Stimulated activated CD4-positive, alpha-beta T cell treated with anti-CD3 and anti-CD28 coated beads, Interleukin-12 subunit alpha, Interleukin-12 subunit beta, amount 100 ng/mL, for 48 hours (primary cell): Measurements from ENCODE around the gene ADAMTSL4.
A peak's percentile ranks its signal among the peaks of the same experiment; 100 is the strongest.

Experiments
- DNase-seq, 3 donors: peaks; one replicate each; pipeline ENCODE4 v3.0.0-alpha.2; 2020; ENCODE audit warnings: low read depth in 2 of 3, low spot score in 1 of 3

Gene ADAMTSL4

GRCh38 chr1:150548632-150549495, at the start of gene ADAMTSL4:
Gene ADAMTSL4 (plus strand): TSS chr1:150549408. CDS start chr1:150552289, 2,881 bp downstream.
- DNase-seq, result no peak

GRCh38 chr1:150505431-150505830, 43.8 kb upstream of the ADAMTSL4 start:
- no peak for DNase-seq

GRCh38 chr1:150507912-150508864, 41.0 kb upstream of the ADAMTSL4 start, which contains the start of gene ECM1:
Gene ECM1 (plus strand): TSS chr1:150508109. CDS start chr1:150508210, 101 bp downstream.
- no peak for DNase-seq

- DNase-seq, result no peak
Observed at GRCh38 chr1:150508982-150509381, 40.2 kb upstream of the ADAMTSL4 start.

GRCh38 chr1:150511551-150511950, 37.7 kb upstream of the ADAMTSL4 start:
- no peak for DNase-seq

GRCh38 chr1:150511985-150512660, 37.1 kb upstream of the ADAMTSL4 start:
- DNase-seq, result no peak

GRCh38 chr1:150512846-150513245, 36.4 kb upstream of the ADAMTSL4 start:
- no peak for DNase-seq

GRCh38 chr1:150513351-150513791, 35.8 kb upstream of the ADAMTSL4 start:
- DNase-seq, result no peak

GRCh38 chr1:150514260-150514659, 34.9 kb upstream of the ADAMTSL4 start:
- DNase-seq, result no peak

GRCh38 chr1:150514913-150515327, 34.3 kb upstream of the ADAMTSL4 start:
- no peak for DNase-seq

GRCh38 chr1:150515328-150516049, 33.7 kb upstream of the ADAMTSL4 start, which contains the start of gene FALEC:
Gene FALEC (plus strand): TSS chr1:150515752.
- peak; percentile 77 to 91 (median 87) for DNase-seq

- no peak for DNase-seq
Observed at GRCh38 chr1:150516050-150516591, 33.1 kb upstream of the ADAMTSL4 start.

- no peak for DNase-seq
Observed at GRCh38 chr1:150516616-150517015, 32.6 kb upstream of the ADAMTSL4 start.

GRCh38 chr1:150521196-150521968, 27.8 kb upstream of the ADAMTSL4 start:
- DNase-seq, result no peak

GRCh38 chr1:150525348-150525747, 23.9 kb upstream of the ADAMTSL4 start:
- DNase-seq, result no peak

- no peak for DNase-seq
Observed at GRCh38 chr1:150528196-150528595, 21.0 kb upstream of the ADAMTSL4 start.

GRCh38 chr1:150529017-150529416, 20.2 kb upstream of the ADAMTSL4 start:
- no peak for DNase-seq

GRCh38 chr1:150530491-150531159, 18.6 kb upstream of the ADAMTSL4 start:
- DNase-seq, result no peak

GRCh38 chr1:150532860-150533259, 16.3 kb upstream of the ADAMTSL4 start:
- no peak for DNase-seq
